Activated CD4-positive, alpha-beta T cell treated with anti-CD3 and anti-CD28 coated beads, Interleukin-2, amount 10 ng/mL, durations not matched to agents 7 days and 5 days (primary cell): Measurements from ENCODE around the gene TRPM6. TPM values are rescaled to one million over a fixed set of nuclear protein-coding genes. Genes with fewer than 3 reads are reported as not detected.
A peak's percentile ranks its signal among the peaks of the same experiment; 100 is the strongest.
"Not testable (repeated sequence)": the region's sequence is repeated elsewhere in the genome, so short reads cannot be mapped to it uniquely, and the experiment has no call there.

Source experiments
- CTCF ChIA-PET: fragments of 350-600 bp; sonication (Branson Sonifier 250); formaldehyde crosslinking; loops from one replicate; lab custom pipeline; 2021; ENCODE audit warnings: antibody characterized with exemption; lab: Charles Lee
- POLR2A ChIA-PET: fragments of 350-600 bp; sonication (Branson Sonifier 250); formaldehyde crosslinking; loops from one replicate; lab custom pipeline; 2021; ENCODE audit warnings: antibody characterized with exemption; lab: Charles Lee
- DNase-seq: peaks from one replicate; pipeline ENCODE4 v3.0.0-alpha.2; 2020
- H3K27ac Mint-ChIP-seq: one replicate; pipeline ENCODE4 v1.8.0; 2021; ENCODE audit warnings: mild to moderate bottlenecking, moderate library complexity, mixed read lengths
- H3K27me3 Mint-ChIP-seq: one replicate; pipeline ENCODE4 v1.8.0; 2021; ENCODE audit warnings: mixed read lengths
- H3K36me3 Mint-ChIP-seq: one replicate; pipeline ENCODE4 v1.8.0; 2021; ENCODE audit warnings: low read depth, mixed read lengths
- H3K4me1 Mint-ChIP-seq: one replicate; pipeline ENCODE4 v1.8.0; 2021; ENCODE audit warnings: mixed read lengths
- H3K4me3 Mint-ChIP-seq: one replicate; pipeline ENCODE4 v1.8.0; 2021; ENCODE audit warnings: mild to moderate bottlenecking, moderate library complexity, mixed read lengths
- H3K9me3 Mint-ChIP-seq: one replicate; pipeline ENCODE4 v1.8.0; 2021; ENCODE audit warnings: mixed read lengths
- total RNA-seq, 2 experiments: library from RNA; stranded (reverse); gene quantifications; one replicate each; pipeline ENCODE4 v1.2.3, GENCODE V29; 2021

TRPM6 gene
- total RNA-seq, 2 experiments from 2014 or later, result not detected

DNA sequence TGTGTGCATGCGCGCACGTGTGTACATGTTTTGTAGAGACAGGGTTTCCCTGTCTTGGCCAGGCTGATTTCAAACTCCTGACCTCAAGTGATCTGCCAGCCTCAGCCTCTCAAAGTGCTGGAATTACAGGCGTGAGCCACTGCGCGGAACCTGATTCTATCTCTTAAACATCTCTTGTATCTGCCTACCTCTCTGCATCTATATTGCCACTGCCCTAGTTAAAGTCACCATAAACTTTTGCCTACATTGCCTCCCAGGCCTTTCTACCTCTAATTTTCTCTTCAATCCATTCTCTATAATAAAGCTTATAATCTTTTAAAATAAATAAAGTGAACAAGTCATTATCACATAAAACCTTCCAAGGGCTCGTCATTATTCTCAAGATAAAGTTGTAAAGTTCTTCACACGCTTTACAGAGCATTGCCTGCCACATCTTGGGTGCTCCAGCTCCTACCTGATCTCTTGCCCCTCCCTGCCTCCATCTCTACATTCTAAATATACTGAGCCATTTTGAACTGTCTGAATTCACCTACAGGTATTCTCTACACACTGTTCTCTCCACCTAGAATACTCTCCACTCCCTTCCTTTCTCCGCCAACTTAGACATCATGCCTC lies 15.0 kb downstream of the TRPM6 start:
- no peak for DNase-seq
- CTCF ChIA-PET, result no interaction called here
- H3K9me3 Mint-ChIP-seq, result no peaks in the 10 kb centered on the region
- H3K27ac Mint-ChIP-seq, result no peak overlapping the region
- no peaks in the 10 kb centered on the region for H3K36me3 Mint-ChIP-seq
- no peak overlapping the region for H3K4me3 Mint-ChIP-seq
- H3K4me1 Mint-ChIP-seq, result no peaks in the 10 kb centered on the region
- H3K27me3 Mint-ChIP-seq, result peaks cover 10% of the 10 kb centered on the region
- POLR2A ChIA-PET, result no interaction called here

DNA sequence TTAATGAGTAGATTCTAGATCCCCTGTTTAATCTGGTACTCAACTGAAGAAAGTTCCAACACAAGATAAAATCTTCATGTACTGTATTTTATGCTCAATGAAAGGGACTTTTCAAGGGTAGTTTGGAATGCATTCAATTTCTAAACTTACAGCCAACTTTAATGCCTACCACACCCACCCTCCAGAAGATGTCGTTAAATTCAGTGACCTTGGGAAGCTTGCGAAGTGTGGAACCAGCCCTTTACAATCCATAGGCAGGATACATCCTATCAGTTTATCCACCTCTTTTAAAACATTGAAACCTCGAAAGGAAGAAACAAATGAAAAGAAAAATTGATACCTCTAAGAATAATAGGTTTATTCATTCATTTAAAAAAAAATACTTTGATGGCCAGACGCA lies 20.2 kb downstream of the TRPM6 start:
- H3K4me3 Mint-ChIP-seq, result no peak overlapping the region
- DNase-seq, result no peak
- no peak overlapping the region for H3K27ac Mint-ChIP-seq
- ChIA-PET POLR2A (no interaction called here), CTCF (no interaction called here)
- no peaks in the 10 kb centered on the region for H3K9me3 Mint-ChIP-seq
- H3K27me3 Mint-ChIP-seq, result peaks cover 8% of the 10 kb centered on the region
- no peaks in the 10 kb centered on the region for H3K4me1 Mint-ChIP-seq
- H3K36me3 Mint-ChIP-seq, result no peaks in the 10 kb centered on the region

DNA sequence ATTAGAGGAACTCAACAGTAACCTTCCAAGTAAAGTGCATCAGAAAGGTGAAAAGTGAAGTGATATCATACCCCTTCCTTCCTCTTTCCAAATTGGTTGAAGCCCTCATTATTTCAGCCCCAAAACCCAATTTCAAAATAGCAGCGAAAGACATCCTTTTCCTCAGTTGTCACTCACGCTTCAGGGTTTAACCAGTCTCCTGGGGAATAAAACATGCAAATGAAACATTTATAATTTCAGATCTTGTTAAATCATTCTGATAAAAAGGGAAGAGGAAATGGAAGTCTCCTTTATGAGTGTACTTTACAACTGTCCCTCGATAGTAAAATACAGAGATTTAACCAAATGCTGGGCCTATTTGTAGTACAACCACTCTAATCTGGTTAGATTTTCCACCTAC lies 22.5 kb downstream of the TRPM6 start:
- peaks cover 8% of the 10 kb centered on the region for H3K27me3 Mint-ChIP-seq
- H3K9me3 Mint-ChIP-seq, result no peaks in the 10 kb centered on the region
- DNase-seq, result no peak
- POLR2A ChIA-PET, result no interaction called here
- CTCF ChIA-PET, result no interaction called here
- no peak overlapping the region for H3K4me3 Mint-ChIP-seq
- no peak overlapping the region for H3K27ac Mint-ChIP-seq
- H3K36me3 Mint-ChIP-seq, result no peaks in the 10 kb centered on the region
- peaks cover 8% of the 10 kb centered on the region for H3K4me1 Mint-ChIP-seq

DNA sequence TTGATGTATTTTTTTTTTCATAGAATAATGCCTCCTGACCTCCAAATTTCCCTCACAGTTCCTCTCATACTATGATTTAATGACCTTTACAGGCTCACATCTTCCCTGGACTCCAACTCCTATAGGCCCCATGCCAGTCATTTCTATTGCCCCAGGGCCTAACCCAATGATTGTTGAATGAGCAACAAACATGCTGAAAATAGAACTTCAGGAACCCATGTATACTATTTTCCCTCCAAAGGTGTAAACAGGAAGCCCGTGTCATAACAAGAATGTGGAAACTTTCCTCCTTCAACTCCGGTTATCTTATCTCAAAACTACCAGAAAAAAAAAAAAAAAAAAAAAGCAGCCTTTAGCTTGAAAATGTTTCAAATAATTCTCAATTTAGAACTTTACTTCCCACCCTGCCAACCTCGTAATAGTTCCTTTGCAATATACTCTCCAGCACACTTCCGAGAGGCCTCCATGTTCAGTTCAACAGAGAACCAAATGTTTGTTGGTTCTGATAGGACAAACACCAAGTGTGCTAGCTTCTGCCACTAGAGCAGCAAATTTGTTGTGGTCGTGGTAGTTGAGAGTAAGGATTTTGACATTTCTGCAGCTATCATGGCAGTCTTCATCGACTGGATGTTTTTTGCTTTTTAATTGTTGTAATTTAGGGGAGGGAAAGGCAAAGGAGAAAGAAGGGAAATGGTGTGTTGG lies 25.8 kb downstream of the TRPM6 start:
- CTCF ChIA-PET, result interaction anchor here (0.7 to 1.0 kb wide), 2 partner anchors 32 to 175 kb away, joined by 3 to 4 read pairs; no protein-coding TSS in a partner anchor
- Mint-ChIP-seq H3K4me1 (peaks cover 8% of the 10 kb centered on the region), H3K36me3 (no peaks in the 10 kb centered on the region), H3K27ac (peak overlapping the region; percentile 9), H3K27me3 (peaks cover 4% of the 10 kb centered on the region), H3K9me3 (no peaks in the 10 kb centered on the region), H3K4me3 (no peak overlapping the region)
- DNase-seq, result no peak
- POLR2A ChIA-PET, result no interaction called here

DNA sequence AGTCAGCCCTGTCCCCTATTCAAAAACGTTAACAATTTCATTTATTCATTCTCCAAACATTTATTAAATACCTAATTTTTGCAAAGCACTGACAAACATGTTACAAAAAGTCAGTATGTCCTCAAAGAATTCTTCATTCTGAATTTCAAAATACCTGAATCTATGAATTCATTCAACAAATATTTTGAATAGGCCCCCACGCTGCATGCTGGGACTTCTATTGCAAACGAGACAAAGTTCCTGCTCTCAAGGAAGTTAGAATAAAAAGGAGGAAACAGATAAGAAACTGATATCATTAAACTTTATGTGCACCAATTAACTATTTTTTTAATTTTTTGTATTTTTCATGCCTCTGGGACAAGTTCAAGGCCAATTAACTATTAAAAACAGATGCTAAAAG lies 26.6 kb downstream of the TRPM6 start:
- Mint-ChIP-seq H3K27ac (no peak overlapping the region), H3K4me3 (no peak overlapping the region), H3K27me3 (peaks cover 3% of the 10 kb centered on the region), H3K9me3 (no peaks in the 10 kb centered on the region), H3K4me1 (peaks cover 8% of the 10 kb centered on the region), H3K36me3 (no peaks in the 10 kb centered on the region)
- ChIA-PET POLR2A (no interaction called here), CTCF (interaction anchor here (0.7 kb wide), 1 partner anchor 174 kb away, joined by 4 read pairs; no protein-coding TSS in a partner anchor)
- DNase-seq, result no peak

DNA sequence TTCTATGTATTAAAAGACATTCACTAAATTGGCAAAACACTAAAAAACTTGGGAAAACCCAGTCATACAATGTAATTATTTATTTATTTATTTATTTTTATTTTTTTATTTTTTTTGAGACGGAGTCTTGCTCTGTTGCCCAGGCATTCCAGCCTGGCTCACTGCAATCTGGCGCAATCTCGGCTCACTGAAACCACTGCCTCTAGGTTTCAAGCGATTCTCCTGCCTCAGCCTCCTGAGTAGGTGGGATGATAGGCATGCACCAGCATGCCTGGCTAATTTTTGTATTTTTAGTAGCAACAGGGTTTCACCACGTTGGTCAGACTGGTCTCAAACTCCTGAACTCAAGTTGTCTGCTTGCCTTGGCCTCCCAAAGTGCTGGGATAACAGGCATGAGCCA lies 27.5 kb downstream of the TRPM6 start:
- H3K27ac Mint-ChIP-seq, POLR2A ChIA-PET, H3K9me3 Mint-ChIP-seq, H3K4me3 Mint-ChIP-seq, CTCF ChIA-PET, H3K4me1 Mint-ChIP-seq, H3K27me3 Mint-ChIP-seq, H3K36me3 Mint-ChIP-seq, DNase-seq: not testable (repeated sequence)

DNA sequence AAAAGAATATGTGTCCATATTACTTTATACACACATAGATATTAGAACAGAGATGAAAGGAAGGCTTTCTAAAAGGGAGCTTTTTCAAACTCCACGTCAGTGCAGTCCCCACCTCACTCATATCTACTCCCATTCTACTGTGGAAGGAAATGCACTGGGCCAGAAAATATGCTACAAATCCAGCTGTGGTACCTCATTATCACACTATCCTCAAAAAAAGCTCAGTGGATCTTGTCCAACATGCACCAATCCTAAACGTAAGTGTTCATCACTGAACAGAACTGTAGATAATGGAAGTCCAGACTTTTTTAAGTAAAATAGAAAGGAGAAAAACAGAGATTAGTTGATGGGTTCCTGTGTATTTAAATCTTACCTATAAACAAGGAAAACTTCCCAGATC lies 27.9 kb downstream of the TRPM6 start:
- H3K36me3 Mint-ChIP-seq, result no peaks in the 10 kb centered on the region
- ChIA-PET POLR2A (no interaction called here), CTCF (no interaction called here)
- no peak for DNase-seq
- H3K27me3 Mint-ChIP-seq, result peaks cover 3% of the 10 kb centered on the region
- H3K9me3 Mint-ChIP-seq, result no peaks in the 10 kb centered on the region
- no peak overlapping the region for H3K4me3 Mint-ChIP-seq
- no peak overlapping the region for H3K27ac Mint-ChIP-seq
- peaks cover 8% of the 10 kb centered on the region for H3K4me1 Mint-ChIP-seq

DNA sequence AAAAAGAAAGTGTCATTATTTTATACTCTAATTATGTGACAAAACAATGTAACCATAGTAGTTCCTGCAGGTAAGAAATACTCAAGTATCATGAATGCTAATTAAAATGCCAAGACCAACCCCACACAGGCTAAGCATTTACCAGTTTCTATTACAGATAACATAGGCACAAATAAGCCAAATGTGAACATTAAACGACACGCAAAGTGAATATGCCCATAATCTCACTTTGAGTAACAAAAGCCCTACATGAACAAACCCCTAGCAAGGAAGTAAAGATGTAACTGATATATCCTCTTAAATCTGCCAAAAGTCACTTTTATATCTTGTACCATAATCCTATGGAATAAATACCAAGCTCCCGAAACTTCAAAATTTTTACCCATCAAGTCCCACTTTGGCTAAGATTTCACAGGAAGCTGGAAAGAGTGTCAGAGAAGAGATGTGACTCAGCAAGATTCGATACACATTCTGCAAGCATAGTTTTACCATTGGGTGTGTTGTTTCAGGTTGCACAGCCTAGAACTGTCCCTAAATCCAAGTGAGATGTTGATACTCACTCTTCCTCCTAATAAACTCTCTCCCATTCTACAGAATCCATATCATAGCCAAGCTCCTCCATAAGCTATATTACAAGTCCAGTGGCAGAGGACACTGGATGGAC lies 28.8 kb downstream of the TRPM6 start:
- CTCF ChIA-PET, result no interaction called here
- H3K4me3 Mint-ChIP-seq, result no peak overlapping the region
- POLR2A ChIA-PET, result no interaction called here
- H3K9me3 Mint-ChIP-seq, result no peaks in the 10 kb centered on the region
- H3K36me3 Mint-ChIP-seq, result no peaks in the 10 kb centered on the region
- H3K27ac Mint-ChIP-seq, result no peak overlapping the region
- no peak for DNase-seq
- peaks cover 8% of the 10 kb centered on the region for H3K4me1 Mint-ChIP-seq
- peaks cover 3% of the 10 kb centered on the region for H3K27me3 Mint-ChIP-seq

DNA sequence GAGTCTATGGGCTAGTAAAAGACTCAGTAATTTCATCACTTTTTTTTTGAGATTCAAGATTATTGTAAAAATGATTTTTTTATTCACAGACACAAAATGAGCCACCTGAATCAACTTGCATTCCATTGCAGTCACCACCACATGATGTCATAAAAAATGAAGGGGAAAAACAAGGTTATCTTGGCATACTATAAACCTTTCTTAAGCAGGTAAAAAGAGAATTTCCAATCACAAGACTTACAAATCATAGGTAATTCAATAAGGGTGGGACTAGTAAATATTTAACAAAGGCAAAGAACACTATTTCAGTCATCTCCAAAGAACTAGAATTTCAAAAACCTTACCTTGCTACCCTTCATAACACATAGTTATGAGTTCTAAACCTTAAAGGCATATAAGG lies 30.7 kb downstream of the TRPM6 start:
- Mint-ChIP-seq H3K27me3 (peaks cover 3% of the 10 kb centered on the region), H3K36me3 (no peaks in the 10 kb centered on the region), H3K9me3 (no peaks in the 10 kb centered on the region), H3K27ac (no peak overlapping the region), H3K4me1 (peaks cover 4% of the 10 kb centered on the region), H3K4me3 (no peak overlapping the region)
- POLR2A ChIA-PET, result no interaction called here
- CTCF ChIA-PET, result no interaction called here
- DNase-seq, result no peak

DNA sequence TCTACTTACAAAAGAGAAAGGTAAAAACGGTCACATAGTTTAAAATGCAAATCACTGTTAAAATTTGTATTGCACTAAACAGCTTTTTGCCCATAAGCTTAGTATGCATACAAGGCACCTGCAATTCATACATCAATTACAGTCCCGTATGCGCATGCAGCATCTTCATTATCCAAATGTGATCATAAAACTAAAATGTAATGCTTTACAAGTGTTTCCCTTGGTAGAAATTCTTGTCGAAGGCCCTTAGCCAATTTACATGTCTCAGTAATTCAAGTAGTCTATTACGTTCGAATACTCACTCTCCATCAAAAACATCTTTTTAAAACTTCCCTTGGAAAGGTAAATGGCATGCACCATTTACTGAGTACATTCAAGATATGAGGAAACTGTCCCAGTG lies 32.6 kb downstream of the TRPM6 start:
- ChIA-PET CTCF (no interaction called here), POLR2A (no interaction called here)
- no peaks in the 10 kb centered on the region for H3K9me3 Mint-ChIP-seq
- no peak overlapping the region for H3K27ac Mint-ChIP-seq
- H3K4me1 Mint-ChIP-seq, result no peaks in the 10 kb centered on the region
- no peaks in the 10 kb centered on the region for H3K36me3 Mint-ChIP-seq
- H3K27me3 Mint-ChIP-seq, result peaks cover 3% of the 10 kb centered on the region
- H3K4me3 Mint-ChIP-seq, result no peak overlapping the region
- DNase-seq, result no peak

DNA sequence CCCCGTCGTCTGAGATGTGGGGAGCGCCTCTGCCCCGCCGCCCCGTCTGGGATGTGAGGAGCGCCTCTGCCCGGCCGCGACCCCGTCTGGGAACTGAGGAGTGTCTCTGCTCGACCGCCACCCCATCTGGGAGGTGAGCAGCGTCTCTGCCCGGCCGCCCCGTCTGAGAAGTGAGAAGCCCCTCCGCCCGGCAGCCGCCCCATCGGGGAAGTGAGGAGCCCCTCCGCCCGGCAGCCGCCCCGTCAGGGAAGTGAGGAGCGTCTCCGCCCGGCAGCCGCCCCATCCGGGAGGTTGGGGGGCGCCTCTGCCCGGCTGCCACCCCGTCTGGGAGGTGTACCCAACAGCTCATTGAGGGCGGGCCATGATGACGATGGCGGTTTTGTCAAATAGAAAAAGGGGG lies 34.7 kb downstream of the TRPM6 start:
- DNase-seq, H3K27ac Mint-ChIP-seq, H3K4me3 Mint-ChIP-seq, H3K36me3 Mint-ChIP-seq, H3K9me3 Mint-ChIP-seq, H3K4me1 Mint-ChIP-seq, CTCF ChIA-PET, H3K27me3 Mint-ChIP-seq, POLR2A ChIA-PET: not testable (repeated sequence)

DNA sequence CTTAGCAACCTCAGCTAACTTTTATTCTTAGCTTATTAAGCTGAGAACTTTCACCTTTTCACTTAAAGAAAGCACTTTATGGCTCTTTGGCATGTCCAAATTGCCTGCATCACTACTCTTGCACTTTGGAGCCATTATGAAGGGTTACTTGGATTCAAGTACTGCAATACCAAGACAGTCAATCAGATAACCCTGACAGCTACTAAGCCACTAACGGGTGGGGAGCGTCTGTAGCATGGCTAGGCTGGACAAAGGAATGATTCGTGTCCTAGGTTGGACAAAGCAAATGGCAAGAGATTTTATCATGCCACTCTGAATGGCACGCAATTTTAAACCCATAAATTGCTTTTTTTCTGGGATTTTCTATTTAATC lies 39.6 kb downstream of the TRPM6 start:
- H3K27me3 Mint-ChIP-seq, result no peaks in the 10 kb centered on the region
- no peak overlapping the region for H3K27ac Mint-ChIP-seq
- no peaks in the 10 kb centered on the region for H3K4me1 Mint-ChIP-seq
- no peaks in the 10 kb centered on the region for H3K9me3 Mint-ChIP-seq
- ChIA-PET POLR2A (no interaction called here), CTCF (no interaction called here)
- no peak overlapping the region for H3K4me3 Mint-ChIP-seq
- no peak for DNase-seq
- no peaks in the 10 kb centered on the region for H3K36me3 Mint-ChIP-seq

DNA sequence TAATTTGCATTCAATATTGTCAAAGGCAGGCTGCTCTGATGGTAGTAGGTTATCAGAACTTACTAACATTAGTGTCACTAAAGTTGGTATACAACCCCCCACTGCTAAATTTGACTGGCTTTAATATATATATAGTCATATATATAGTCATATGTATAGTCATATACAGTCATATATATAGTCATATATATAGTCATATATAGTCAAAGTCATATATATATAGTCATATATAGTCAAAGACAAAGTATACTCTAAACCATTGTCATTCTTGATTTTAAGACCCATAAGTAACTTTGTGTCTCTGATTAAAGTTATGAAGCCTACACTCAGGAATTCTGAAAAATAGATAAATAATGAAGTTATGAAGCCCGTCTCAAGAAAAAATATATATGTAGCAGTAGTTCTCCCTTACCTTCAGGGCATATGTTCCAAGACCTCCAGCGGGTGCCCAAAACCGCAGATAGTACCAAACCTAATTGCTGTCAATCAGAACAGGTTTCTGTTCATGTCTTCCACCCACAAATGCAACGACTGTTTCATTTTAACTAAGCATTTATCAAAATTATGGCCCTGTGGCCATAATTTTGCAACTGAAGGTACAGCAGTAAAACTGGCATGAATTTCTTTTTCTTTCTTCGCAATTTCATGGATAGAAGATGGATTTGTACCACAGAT lies 40.1 kb downstream of the TRPM6 start:
- ChIA-PET CTCF (no interaction called here), POLR2A (no interaction called here)
- Mint-ChIP-seq H3K4me1 (no peaks in the 10 kb centered on the region), H3K27me3 (no peaks in the 10 kb centered on the region), H3K36me3 (no peaks in the 10 kb centered on the region), H3K9me3 (no peaks in the 10 kb centered on the region), H3K4me3 (no peak overlapping the region), H3K27ac (no peak overlapping the region)
- no peak for DNase-seq
